HG03442 (cell line): ENCODE results near the gene FBXO10.
A peak's percentile ranks its signal among the peaks of the same experiment; 100 is the strongest.

Experiments used
- ATAC-seq: cut with Tn5 transposase; IDR thresholded peaks from one replicate; pipeline ENCODE4 v1.9.1; 2021; ENCODE audit warnings: mild to moderate bottlenecking, moderate library complexity; ENCODE audit not compliant: unreplicated experiment

Gene FBXO10

DNA sequence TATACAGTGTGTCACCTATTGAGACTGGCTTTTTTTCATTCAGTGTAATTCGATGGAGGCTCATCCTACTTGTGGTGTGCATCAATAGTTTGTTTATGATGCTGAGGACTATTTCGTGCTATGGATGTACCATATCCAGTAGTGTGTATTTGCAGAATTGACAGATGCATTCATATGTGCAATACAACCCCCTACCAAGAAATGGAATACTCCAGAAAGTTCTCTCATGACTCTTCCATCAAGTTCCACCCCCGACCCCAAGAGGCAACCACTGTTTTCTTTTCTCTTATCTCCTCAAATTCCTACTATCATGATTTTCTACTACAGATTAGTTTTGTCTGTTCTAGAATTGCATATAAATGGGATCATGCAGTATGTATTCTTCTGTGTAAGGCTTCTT is 21.9 kb downstream of the FBXO10 start:
- no peak for ATAC-seq

- no peak for ATAC-seq
These were observed 24.3 kb downstream of the FBXO10 start for GRCh38 chr9:37551888-37552287.

DNA sequence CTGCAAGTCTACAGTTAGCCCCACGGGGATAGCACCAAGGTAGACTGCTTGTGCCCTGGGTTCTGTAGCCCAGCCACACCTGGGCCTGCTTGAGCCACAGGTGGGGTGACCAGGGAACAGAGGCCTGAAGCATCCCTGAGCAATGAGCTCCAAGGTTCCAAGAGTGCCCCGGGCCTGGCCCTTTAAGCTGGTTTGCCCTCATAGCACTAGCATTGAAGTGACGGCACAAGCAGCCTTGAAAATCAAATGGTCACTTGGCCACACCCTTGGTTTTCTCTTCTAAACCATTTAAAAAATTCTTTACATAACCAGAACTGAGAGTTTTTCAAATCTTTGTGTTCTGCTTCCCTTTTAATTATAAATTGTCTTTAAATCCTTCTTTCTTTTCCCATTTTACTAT is 24.7 kb downstream of the FBXO10 start:
- no peak for ATAC-seq

DNA sequence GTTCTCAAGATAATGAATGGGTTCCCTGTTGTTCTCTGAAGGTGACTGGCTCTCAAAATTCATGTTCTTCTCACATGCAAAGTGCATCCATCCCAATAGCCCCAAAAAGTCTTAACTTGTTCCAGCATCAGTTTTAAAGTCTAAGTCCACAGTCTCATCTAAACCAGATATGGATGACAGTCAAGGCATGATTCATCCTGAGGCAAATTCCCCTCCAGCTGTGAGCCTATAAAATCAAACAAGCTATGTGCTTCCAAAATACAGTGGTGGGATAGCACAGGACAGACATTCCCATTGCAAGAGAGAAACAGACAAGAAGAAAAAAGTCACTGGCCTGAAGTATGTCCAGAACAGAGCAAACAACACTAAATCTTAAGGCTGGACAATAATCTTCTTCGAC is 25.4 kb downstream of the FBXO10 start:
- no peak for ATAC-seq

DNA sequence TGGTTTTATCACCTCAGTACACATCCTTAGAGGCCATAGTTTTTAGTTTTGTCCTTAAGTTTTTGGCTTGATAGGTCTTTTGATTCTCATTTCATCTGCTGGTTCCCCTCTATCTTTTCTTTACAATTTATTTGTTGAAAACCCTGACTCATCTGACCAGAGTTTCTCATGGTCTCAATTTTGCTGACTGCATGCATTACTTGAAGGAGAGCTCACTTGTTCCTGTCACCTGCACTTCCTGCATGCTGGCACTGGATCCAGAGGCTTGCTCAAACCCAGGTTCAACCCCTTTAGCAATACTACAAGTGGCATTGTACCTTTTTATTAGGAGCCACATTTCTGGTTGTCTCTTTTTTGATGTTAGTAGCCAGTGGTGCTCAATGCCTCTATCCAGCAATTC is 26.7 kb downstream of the FBXO10 start:
- no peak for ATAC-seq

DNA sequence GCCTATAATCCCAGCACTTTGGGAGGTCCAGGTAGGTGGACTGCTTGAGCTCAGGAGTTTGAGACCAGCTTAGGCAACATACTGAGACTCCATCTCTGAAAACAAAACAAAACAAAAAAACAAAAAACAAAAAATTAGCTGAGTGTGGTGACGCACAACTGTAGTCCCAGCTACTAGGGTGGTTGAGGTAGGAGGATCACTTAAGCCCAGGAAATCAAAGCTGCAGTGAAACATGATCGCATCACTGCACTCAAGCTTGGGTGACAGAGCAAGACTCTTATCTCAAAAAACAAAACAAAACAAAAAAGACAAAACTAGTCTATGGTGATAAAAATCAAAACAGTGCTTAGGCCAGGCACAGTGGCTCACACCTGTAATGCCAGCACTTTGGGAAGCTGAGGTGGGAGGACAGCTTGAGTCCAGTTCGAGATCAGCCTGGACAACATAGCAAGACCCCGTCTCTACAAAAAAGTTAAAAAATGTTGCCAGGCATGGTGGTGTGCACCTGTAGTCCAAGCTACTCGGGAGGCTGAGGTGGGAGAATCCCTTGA is 28.8 kb downstream of the FBXO10 start:
- no peak for ATAC-seq

GRCh38 chr9:37543468-37543867 is 32.7 kb downstream of the FBXO10 start:
- no peak for ATAC-seq

DNA sequence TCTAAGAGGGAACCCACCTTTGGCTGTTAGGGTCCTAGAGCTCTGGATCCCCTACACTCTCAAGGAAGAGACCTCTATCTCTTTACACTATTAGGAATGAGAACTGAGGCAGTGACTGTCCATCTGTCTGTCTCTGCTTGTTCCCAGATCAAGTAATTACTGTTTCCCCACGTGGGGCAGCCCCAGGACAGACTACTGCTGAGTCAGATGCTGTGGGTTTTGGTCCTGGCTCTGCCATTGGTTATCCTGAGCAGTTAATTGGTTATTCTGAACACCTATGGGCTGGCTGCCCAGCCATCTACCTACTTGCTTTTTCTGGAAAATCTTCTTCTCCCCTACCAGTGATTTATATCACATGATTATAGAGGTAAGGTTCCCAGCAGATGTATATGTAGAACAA is 33.3 kb downstream of the FBXO10 start:
- no peak for ATAC-seq

- no peak for ATAC-seq
These were observed 33.7 kb downstream of the FBXO10 start for GRCh38 chr9:37542488-37542887.

DNA sequence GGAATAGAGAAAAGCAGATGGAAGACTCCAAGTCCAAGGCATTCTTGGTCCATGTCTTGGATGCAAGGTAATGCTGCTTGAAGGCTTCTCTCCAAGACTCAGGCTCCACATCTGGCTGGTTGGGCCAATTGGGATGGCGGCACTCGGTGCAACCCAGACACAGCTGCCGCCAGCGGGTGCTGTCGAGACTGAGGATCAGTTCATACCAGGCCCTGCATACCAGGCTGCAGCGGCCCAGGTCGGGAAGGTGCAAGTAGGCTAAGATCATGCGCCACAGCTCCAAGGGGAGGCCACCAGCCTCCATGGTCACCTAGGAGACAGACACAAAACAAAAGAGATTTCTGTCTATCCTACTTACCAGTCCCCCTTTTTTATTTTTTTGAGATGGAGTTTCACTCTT is 34.7 kb downstream of the FBXO10 start:
- ATAC-seq: no peak

DNA sequence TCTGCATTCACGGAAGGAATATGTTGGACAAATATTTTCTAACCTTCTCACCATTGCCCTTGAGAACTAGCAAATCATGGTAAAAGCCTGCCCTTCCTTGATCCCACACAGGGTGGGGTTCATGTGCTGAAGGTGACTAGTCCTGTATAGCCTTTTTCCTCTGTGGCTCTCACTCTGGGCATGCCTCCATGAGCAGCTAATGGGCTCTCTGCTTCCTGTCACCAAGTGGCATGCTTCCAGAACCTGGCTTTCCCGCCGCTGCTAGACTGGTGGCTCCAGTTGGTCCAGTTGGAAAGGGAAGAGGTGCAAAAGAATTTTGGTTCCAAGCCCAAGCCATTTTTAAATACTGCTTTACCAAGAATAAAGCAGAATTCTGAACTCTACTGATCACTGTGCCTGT is 35.5 kb downstream of the FBXO10 start:
- ATAC-seq: no peak

DNA sequence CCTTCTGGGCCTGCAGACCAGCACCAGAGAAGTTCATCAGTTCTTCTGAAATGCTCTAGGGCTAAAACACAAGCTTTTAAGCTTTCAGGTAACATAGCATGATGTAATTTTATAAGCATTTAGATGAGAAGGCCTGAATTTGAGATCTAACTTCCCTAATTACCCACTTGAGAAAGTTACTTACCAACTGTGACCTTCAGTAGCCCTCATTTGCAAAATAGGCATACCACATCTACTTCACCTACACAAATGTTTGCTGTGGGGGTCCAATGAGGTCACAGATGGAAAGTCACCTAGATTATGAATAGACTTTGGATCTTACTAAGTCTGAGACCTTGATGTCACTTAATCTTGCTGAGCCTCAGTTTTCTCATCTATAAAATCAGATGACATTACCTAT is 36.5 kb downstream of the FBXO10 start:
- no peak for ATAC-seq

DNA sequence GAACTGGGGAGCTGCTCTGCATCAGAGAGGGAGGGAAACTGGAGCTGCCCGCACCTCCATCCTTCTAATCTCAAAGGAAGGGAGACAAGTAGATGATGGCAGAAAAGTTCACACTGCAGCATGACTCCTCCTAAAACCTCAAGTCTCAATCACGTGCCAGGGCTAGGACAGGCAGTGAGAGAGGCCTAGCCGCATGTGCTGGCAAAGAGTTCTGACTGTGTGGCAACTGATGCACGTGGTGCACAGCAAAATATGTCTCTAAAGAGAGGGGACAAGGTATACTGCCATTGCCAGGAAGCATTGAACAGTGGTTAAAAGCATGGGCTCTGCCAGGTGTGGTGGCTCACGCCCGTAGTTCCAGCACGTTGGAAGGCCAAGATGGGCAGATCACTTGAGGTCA is 38.1 kb downstream of the FBXO10 start:
- ATAC-seq: no peak

DNA sequence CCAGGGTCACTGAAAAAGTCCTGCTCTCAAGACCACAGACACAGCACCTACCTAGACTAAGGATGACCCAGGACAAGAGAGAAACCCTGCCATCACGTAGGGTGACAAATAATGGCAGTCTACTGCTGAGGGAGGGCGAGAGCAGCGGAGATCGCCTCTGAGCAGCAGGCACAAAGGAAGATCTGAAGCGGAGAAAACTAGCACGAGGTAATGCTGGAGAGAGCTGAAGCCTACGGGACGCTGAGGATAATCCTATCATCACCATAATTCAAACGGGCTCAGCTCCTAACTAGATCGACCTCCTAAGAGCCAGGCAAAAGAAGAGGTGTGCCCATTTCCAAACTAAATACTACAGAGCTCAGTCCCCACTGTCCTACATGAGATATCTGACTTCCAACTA is 41.3 kb downstream of the FBXO10 start:
- no peak for ATAC-seq

- ATAC-seq: no peak
These were observed 41.8 kb downstream of the FBXO10 start for GRCh38 chr9:37534412-37534811.

DNA sequence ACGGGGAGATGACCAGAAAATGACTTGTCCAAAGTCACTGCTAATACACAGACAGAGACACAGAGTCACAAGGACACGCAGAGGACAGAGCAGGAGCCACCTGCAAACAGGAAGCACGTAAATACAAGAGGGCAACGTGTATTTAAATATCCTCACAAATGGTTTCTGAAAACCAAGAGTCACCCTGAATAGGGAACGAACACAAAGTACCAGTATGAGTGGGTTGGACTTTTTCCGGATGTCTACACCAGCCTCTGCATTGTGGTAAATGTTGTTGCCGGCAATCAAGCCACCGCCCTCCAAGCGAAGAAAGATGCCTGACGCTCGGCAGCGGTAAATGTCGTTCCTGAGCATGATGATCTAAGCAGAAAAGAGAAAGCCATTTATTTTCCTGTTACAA is 44.5 kb downstream of the FBXO10 start:
- ATAC-seq: peak; percentile 66

GRCh38 chr9:37528652-37529471 is 47.3 kb downstream of the FBXO10 start:
- ATAC-seq: peak; percentile 68

- ATAC-seq: no peak
These were observed 52.3 kb downstream of the FBXO10 start for GRCh38 chr9:37523916-37524315.

GRCh38 chr9:37522971-37523370 is 53.2 kb downstream of the FBXO10 start:
- ATAC-seq: no peak

DNA sequence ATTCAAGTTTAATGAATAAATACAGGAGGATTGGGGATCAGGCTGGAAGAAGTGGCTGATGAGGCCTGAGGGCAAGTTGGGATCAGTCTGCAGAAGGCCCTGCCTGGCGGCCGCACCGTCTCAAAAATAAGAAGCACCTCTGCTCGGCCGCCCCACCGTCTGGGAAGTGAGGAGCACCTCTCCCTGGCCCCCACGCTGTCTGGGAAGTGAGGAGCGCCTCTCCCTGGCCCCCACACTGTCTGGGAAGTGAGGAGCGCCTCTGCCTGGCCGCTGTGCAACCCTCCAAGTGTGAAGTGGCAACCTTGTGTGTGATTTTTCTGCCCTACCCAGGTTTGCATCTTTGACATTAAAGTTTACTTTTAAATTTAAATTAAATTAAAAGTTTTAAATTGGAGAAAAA is 55.1 kb downstream of the FBXO10 start:
- ATAC-seq: no peak

GRCh38 chr9:37520641-37521040 is 55.5 kb downstream of the FBXO10 start:
- no peak for ATAC-seq

GRCh38 chr9:37517923-37518322 is 58.3 kb downstream of the FBXO10 start:
- no peak for ATAC-seq
